Adrenal gland (tissue), 12 donors: ENCODE data around the gene AHSP. TPM values are rescaled to one million over a fixed set of nuclear protein-coding genes. Genes with fewer than 3 reads are reported as not detected.

ENCODE experiments used
- DNase-seq, 7 donors: peaks; one replicate each; pipeline ENCODE4 v3.0.0-alpha.2; 2019 to 2020
- H3K27ac ChIP-seq, 5 donors: fragments of 200-600 bp; sonication (generic) in 4 of 5; 1 replicate in 3 of 5; 2 replicates in 2 of 5; pipeline versions ENCODE4 v1.5.1 to v1.8.0; 2016 to 2020; ENCODE audit warnings: mild to moderate bottlenecking in 1 of 5
- H3K27me3 ChIP-seq: fragments of 200-600 bp; 2 replicates; pipeline ENCODE4 v1.8.0; 2021
- H3K36me3 ChIP-seq, 2 donors: fragments of 200-600 bp; replicated peaks in 1 of 2; 1 replicate in 1 of 2; 2 replicates in 1 of 2; pipeline versions ENCODE4 v1.5.1 to v1.8.0; 2018 to 2022
- H3K4me1 ChIP-seq, 2 donors: fragments of 200-600 bp; replicated peaks in 1 of 2; 1 replicate in 1 of 2; 2 replicates in 1 of 2; pipeline versions ENCODE4 v1.5.1 to v1.8.0; 2018 to 2021
- H3K4me3 ChIP-seq, 4 donors: fragments of 200-600 bp; sonication (generic) in 3 of 4; one replicate each; pipeline ENCODE4 v1.5.1; 2016 to 2018
- H3K9me3 ChIP-seq, 3 donors: fragments of 200-600 bp; sonication (generic) in 1 of 3; replicated peaks in 1 of 3; 1 replicate in 2 of 3; 2 replicates in 1 of 3; pipeline versions ENCODE4 v1.5.1 to v1.8.0; 2016 to 2021
- CTCF ChIP-seq, 6 experiments: fragments of 450-650 bp in 4 of 6; fragments of 200-600 bp in 2 of 6; sonication (generic) in 1 of 6; IDR thresholded peaks; 1 replicate in 5 of 6; 2 replicates in 1 of 6; pipeline versions ENCODE4 v1.5.1 to v1.8.0; 2016 to 2021; ENCODE audit warnings: antibody characterized with exemption in 6 of 6, mild to moderate bottlenecking in 2 of 6, moderate library complexity in 1 of 6
- POLR2A ChIP-seq, 2 donors: fragments of 450-650 bp; IDR thresholded peaks; one replicate each; pipeline ENCODE4 v1.6.1; 2017; ENCODE audit warnings: antibody characterized with exemption in 2 of 2, mild to moderate bottlenecking in 2 of 2, moderate library complexity in 1 of 2
- WGBS, 4 donors: extraction: QIAGEN DNeasy Blood & Tissue Kit in 2 of 4; methylation state at CpG; one replicate each; pipeline versions ENCODE4 v1.1.5 to v1.1.7; 2013 to 2017; 5-methylcytosine and 5-hydroxymethylcytosine counted together
- intact Hi-C, 2 donors: fragments of 100-400 bp; cut with DNase I; formaldehyde crosslinking; loops; one replicate each; pipeline versions ENCODE4 v1.14.1 to v1.15.0; 2022 to 2023
- polyA plus RNA-seq, 3 donors: library from polyadenylated mRNA; stranded (reverse); fragments of 200-250 nt in 2 of 3; fragments of 350-450 nt in 1 of 3; fragmentation: Illumina TruSeq in 1 of 3; extraction: RNeasy Lipid Tissue Mini Kit (QIAGEN cat#74804) in 1 of 3; gene quantifications; one replicate each; pipeline ENCODE4 v1.2.3, GENCODE V29; 2013 to 2014
- total RNA-seq, 9 donors: library from RNA; depleted of rRNA in 4 of 9; stranded (reverse); fragments of >200 nt in 4 of 9; fragments of 120-200 nt in 1 of 9; fragmentation: NEBNext Ultra II Directional in 1 of 9; extraction: Animal tissue kit (Norgen Biotek cat#: 25700) in 1 of 9; gene quantifications; one replicate each; pipeline versions ENCODE4 v1.1.0 to v1.2.4, GENCODE V29; 2013 to 2023
- donor health status: healthy with polysubstance abuse.
- donor health status: Bipolar disorder and iron deficiency.
- donor health status: DM: yes; HTN: yes; CAD: no.
- donor health status: DM: no; HTN: no; CAD: no.
- donor health status: DM: no; HTN: no; CAD: no.
- donor health status: DM: yes; HTN: yes; CAD: no.

Gene AHSP
- total and polyA plus RNA-seq, 12 donors: 35.0 TPM; not detected in 11

- DNase-seq: no peak
- Histone ChIP-seq H3K9me3 (no peaks in the 10 kb centered on the region), H3K4me3 (no peak overlapping the region), H3K27me3 (peaks cover 9% of the 10 kb centered on the region), H3K4me1 (no peaks in the 10 kb centered on the region), H3K27ac (no peak overlapping the region), H3K36me3 (no peaks in the 10 kb centered on the region)
- intact Hi-C loops: no loop called here
- WGBS, 4 donors: 88 to 92% (median 89%) methylated on average over 1 of the region's 1 CpG
- TF ChIP-seq CTCF (IDR thresholded peaks at IDR 0.05) (no peak), POLR2A (IDR thresholded peaks at IDR 0.05) (no peak)
These were observed 3.4 kb downstream of the AHSP start for GRCh38 chr16:31531096-31531495.

- no peaks in the 10 kb centered on the region for H3K9me3 ChIP-seq
- H3K27me3 ChIP-seq: peaks cover 15% of the 10 kb centered on the region
- intact Hi-C loops: no loop called here
- no peaks in the 10 kb centered on the region for H3K36me3 ChIP-seq
- no peak overlapping the region for H3K4me3 ChIP-seq
- no peak for DNase-seq
- TF ChIP-seq CTCF (IDR thresholded peaks at IDR 0.05): no peak
- no peak for TF ChIP-seq POLR2A (IDR thresholded peaks at IDR 0.05)
- 30 to 55% (median 48%) methylated on average over 2 of the region's 2 CpGs for WGBS, 4 donors
- H3K27ac ChIP-seq: no peak overlapping the region
- H3K4me1 ChIP-seq: no peaks in the 10 kb centered on the region
These were observed 4.4 kb downstream of the AHSP start for GRCh38 chr16:31532120-31532519.

- DNase-seq: no peak
- Histone ChIP-seq H3K4me1 (no peaks in the 10 kb centered on the region), H3K9me3 (no peaks in the 10 kb centered on the region), H3K27ac (no peak overlapping the region), H3K4me3 (no peak overlapping the region), H3K27me3 (peaks cover 22% of the 10 kb centered on the region), H3K36me3 (no peaks in the 10 kb centered on the region)
- intact Hi-C loops: no loop called here
- WGBS, 4 donors: 72 to 86% (median 81%) methylated on average over 4 of the region's 4 CpGs
- no peak for TF ChIP-seq POLR2A (IDR thresholded peaks at IDR 0.05)
- no peak for TF ChIP-seq CTCF (IDR thresholded peaks at IDR 0.05)
These were observed 5.2 kb downstream of the AHSP start for GRCh38 chr16:31532896-31533295.

GRCh38 chr16:31535737-31536136 lies 8.0 kb downstream of the AHSP start:
- peaks cover 32% of the 10 kb centered on the region for H3K27me3 ChIP-seq
- intact Hi-C loops: no loop called here
- H3K27ac ChIP-seq: no peak overlapping the region
- WGBS, 4 donors: 49 to 57% (median 56%) methylated on average over 9 of the region's 9 CpGs
- DNase-seq: no peak
- TF ChIP-seq CTCF (IDR thresholded peaks at IDR 0.05) (no peak), POLR2A (IDR thresholded peaks at IDR 0.05) (no peak)
- H3K36me3 ChIP-seq: no peaks in the 10 kb centered on the region
- H3K9me3 ChIP-seq: no peaks in the 10 kb centered on the region
- no peak overlapping the region for H3K4me3 ChIP-seq
- no peaks in the 10 kb centered on the region for H3K4me1 ChIP-seq
